ENCODE results near the gene F12.

- TF ChIP-seq LEF1 (IDR thresholded peaks at IDR 0.05; ENCODE audit: borderline replicate concordance), result no peak
- no peak for TF ChIP-seq TARDBP (IDR thresholded peaks at IDR 0.05)
- TF ChIP-seq FOXA1 (IDR thresholded peaks at IDR 0.05), result no peak
- no peak for TF ChIP-seq PKNOX1 (IDR thresholded peaks at IDR 0.05)
- TF ChIP-seq HDGF (IDR thresholded peaks at IDR 0.05; ENCODE audit: borderline replicate concordance), result no peak
- TF ChIP-seq FOXM1 (IDR thresholded peaks at IDR 0.05; ENCODE audit: borderline replicate concordance), result no peak
- no peak for TF ChIP-seq BHLHE40 (IDR thresholded peaks at IDR 0.05; ENCODE audit: borderline replicate concordance)
- no peak for TF ChIP-seq SUZ12 (IDR thresholded peaks at IDR 0.05)
These were observed 23.6 kb downstream of the F12 start for GRCh38 chr5:177385720-177386119.
